Adrenal gland (tissue), 5 donors: ENCODE results near the gene HERC6.

ENCODE experiments used
- POLR2A ChIP-seq, 2 donors: fragments of 450-650 bp; IDR thresholded peaks; one replicate each; pipeline ENCODE4 v1.6.1; 2017; ENCODE audit warnings: antibody characterized with exemption in 2 of 2, mild to moderate bottlenecking in 2 of 2, moderate library complexity in 1 of 2
- TF ChIP-seq, protein P1 (sequence below), 6 experiments: fragments of 450-650 bp in 4 of 6; fragments of 200-600 bp in 2 of 6; sonication (generic) in 1 of 6; IDR thresholded peaks; 1 replicate in 5 of 6; 2 replicates in 1 of 6; pipeline versions ENCODE4 v1.5.1 to v1.8.0; 2016 to 2021; ENCODE audit warnings: antibody characterized with exemption in 6 of 6, mild to moderate bottlenecking in 2 of 6, moderate library complexity in 1 of 6
- donor health status: DM: no; HTN: no; CAD: no.

DNA sequence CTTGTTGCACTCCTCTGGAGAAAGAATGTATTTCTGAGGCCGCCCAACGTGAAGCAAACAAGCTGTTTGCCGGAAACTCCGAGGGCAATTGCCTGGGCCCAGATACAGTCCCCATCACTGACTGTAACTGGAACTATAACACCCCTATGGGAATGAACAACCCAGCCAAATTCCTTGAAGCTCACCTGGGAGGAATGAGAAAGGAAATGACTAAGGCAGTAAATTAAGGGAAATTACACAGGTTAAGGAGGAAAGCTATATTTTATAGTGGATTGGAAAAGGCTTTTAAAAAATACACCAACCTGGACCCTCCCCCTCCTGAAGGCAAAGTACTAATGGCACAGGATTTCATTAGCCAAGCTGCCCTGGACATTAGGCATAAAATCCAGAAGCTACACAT is 66.6 kb downstream of the HERC6 start:
- TF ChIP-seq, protein P1, sequence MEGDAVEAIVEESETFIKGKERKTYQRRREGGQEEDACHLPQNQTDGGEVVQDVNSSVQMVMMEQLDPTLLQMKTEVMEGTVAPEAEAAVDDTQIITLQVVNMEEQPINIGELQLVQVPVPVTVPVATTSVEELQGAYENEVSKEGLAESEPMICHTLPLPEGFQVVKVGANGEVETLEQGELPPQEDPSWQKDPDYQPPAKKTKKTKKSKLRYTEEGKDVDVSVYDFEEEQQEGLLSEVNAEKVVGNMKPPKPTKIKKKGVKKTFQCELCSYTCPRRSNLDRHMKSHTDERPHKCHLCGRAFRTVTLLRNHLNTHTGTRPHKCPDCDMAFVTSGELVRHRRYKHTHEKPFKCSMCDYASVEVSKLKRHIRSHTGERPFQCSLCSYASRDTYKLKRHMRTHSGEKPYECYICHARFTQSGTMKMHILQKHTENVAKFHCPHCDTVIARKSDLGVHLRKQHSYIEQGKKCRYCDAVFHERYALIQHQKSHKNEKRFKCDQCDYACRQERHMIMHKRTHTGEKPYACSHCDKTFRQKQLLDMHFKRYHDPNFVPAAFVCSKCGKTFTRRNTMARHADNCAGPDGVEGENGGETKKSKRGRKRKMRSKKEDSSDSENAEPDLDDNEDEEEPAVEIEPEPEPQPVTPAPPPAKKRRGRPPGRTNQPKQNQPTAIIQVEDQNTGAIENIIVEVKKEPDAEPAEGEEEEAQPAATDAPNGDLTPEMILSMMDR (IDR thresholded peaks at IDR 0.05), result no peak
- no peak for TF ChIP-seq POLR2A (IDR thresholded peaks at IDR 0.05)
